ENCODE data around the gene PRAMEF12.
"Not testable (repeated sequence)": the region's sequence is repeated elsewhere in the genome, so short reads cannot be mapped to it uniquely, and the experiment has no call there.

The PRAMEF12 gene

DNA sequence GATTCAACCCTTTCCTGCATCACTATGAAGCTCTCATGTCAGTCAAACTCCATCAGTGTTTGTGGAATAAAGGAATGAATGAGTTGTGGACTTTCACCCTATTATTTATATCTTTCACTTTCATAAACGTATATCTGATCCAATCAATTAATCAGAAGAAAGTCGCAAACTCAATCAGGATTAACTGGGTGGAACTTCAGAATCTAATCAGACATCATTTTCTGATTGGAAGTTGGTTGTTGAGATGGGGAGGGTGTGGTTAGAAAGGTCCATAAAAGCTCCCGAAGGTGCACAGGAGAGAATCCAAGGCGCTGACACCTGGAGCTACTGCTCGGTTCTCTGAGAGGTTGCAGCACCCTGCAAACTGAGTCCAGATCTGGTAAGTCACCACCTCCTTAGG is at the start of gene PRAMEF12:
TSS of gene PRAMEF12 (plus strand) at position 301 of the 400 bp plus-strand sequence. CDS start 1,130 bp downstream, outside the sequence.
- no peak for DNase-seq (ENCODE audit: low read depth)

DNA sequence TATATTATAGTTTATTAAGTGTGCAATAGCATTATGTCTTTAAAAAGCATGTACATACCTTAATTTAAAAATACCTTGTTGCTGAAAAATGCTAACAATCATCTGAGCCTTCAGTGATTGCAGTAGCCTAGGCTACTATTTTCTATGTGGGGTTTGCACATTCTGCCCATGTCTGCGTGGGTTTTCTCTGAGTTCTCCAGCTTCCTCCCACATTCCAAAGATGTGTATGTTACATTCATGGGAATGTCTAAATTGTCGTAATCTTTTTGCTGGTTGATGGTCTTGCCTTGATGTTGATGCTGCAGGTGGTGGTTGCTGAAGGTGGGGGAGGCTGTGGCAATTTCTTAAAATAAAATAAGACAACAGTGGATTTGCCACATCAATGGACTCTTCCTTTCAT is 45.1 kb upstream of the PRAMEF12 start:
- no peak for DNase-seq (ENCODE audit: low read depth)

GRCh38 chr1:12730156-12730555 is 43.4 kb upstream of the PRAMEF12 start:
- DNase-seq (ENCODE audit: low read depth): no peak

- DNase-seq (ENCODE audit: low read depth): not testable (repeated sequence)
These were observed 42.5 kb upstream of the PRAMEF12 start for GRCh38 chr1:12731084-12731483.

DNA sequence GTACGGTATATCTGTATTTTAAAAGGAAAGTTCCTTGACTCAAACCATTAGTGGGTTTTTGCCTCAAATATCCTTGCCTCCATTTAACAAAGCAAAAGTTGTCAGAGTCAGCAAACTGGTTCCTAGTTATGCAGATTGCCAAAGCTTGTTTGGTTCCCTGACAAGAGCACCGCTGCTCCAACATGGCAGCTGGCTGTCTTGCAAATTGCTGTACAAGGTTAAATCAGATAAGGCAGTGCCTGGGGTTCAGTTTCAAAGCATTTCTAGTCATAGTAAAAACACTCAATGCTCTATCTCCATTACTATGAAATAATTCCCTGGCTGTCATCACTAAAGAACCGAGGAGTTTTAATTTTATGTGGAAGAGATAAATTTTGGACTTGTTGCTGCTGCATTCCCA is 38.9 kb upstream of the PRAMEF12 start:
- DNase-seq (ENCODE audit: low read depth): no peak

DNA sequence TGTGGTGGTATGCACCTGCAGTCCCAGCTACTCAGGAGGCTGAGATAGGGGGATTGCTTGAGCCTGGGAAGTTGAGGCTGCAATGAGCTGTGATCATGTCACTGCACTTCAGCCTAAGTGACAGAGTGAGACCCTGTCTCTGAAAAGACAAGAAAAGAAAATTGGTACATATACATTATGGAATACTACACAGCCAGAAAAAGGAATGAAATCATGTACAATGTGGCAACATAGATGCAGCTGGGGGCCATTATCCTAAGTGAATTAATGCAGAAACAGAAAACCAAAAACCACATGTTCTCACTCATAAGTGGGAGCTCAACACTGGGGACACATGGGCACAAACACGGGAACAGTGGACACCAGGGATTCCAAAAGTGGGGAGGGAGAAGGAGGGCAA is 34.6 kb upstream of the PRAMEF12 start:
- no peak for DNase-seq (ENCODE audit: low read depth)

DNA sequence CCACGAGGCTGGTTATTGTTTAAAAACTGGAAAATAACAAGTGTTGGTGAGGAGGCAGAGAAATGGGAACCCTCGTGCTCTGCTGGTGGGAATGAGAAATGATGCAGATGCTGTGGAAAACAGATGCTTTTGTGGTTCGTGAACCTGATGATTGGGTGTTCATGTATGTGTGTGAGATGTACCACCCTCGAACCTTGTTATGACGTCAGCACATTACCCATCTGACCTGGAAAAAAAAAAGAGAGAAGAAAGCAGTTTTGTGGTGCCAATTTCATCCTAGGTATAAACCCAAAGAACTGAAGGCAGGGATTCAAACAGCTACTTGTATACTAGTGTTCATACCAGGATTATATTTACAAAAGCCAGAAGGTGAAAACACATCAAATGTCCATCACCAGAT is 33.9 kb upstream of the PRAMEF12 start:
- DNase-seq (ENCODE audit: low read depth): no peak

- DNase-seq (ENCODE audit: low read depth): no peak
These were observed 31.6 kb upstream of the PRAMEF12 start for GRCh38 chr1:12741946-12742345.

DNA sequence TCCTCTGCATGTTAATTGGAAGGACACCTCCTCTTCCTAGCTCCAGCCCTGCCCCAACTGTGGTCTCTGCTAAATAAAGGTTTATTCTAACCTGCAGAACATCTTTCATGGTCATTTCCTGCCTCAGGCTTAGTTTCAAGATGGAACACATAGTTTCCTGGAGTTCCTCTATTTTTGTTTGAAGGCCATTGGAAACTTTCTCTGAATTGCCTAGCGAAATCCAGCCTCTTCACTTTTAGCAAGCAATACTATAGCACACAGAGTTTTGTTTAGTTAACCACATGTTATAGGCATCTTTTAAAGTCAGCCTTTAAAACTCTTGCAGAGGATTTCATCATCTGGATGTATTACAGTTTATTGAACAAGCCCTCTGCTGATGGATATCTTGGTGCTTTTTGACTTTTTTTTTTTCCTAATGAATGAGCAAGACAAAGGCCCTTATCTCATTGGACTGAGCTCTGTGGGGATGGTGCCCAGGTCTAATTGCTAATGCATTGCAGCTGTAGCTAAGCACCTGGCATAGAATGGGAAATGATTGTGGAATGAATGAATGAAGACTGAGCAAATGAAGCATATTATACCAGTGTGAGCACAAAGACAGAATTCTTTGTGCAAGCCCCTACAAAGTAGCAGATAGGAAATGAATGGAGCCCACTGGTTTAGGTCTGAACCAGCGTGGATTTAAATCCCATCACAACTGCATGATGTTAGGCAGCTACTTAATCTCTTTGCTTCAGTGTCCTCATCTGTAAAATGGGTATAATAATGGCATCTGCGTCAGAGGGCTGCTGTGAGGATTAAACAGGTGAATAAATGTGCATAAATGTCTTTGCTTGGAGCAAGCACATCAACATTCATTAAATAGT is 28.2 kb upstream of the PRAMEF12 start:
- no peak for DNase-seq (ENCODE audit: low read depth)

GRCh38 chr1:12745992-12746323 is 27.6 kb upstream of the PRAMEF12 start, which contains the start of gene CFAP107:
CFAP107 (plus strand) TSS chr1:12746200; CDS start chr1:12746431, 231 bp downstream.
- DNase-seq (ENCODE audit: low read depth): no peak

DNA sequence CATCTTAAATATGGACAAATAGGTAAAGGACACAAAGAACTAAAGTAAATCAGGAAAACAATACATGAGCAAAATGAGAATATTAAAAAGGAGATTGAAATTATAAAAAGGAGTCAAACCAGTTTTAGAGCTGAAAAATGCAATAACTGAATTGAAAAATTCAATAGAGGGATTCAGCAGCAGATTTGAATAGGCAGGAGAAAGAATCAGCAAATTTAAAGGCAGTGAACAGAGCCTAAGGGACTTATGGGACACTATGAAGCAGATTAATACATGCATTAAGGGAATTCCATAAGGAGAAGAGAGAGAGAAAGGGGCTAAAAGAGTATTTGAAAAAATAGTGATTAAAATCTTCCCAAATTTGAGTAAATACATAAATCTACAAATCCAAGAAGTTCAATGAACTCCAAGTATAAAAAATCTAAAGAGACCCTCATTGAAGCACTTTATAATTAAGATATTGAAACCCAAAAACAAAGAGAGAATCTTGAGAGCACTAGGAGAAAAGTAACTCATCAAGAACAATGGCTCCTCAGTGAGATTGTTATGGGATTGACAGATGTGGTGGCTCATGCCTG is 24.7 kb upstream of the PRAMEF12 start:
- DNase-seq (ENCODE audit: low read depth): no peak

- no peak for DNase-seq (ENCODE audit: low read depth)
These were observed 18.8 kb upstream of the PRAMEF12 start for GRCh38 chr1:12754738-12755137.

DNA sequence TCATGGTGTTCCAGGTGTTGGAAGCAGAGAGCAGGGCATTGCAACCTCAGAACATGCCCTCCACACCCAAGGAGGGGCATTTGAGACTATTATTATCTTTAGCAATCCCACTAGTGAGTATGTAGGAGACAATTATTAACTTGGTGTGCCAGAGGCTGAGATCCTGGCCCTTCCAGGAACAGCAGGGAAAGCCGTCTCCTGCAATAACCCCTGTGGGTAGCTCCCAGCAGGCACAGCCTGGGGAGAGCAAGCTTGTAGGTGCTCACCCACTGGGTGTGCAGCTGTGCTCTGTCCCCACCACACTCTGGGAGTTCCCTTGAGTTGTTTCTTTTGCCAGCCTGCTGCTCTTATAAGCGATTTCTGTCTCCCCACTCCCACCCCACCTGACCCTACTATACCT is 17.3 kb upstream of the PRAMEF12 start:
- no peak for DNase-seq (ENCODE audit: low read depth)

- no peak for DNase-seq (ENCODE audit: low read depth)
These were observed 16.6 kb upstream of the PRAMEF12 start for GRCh38 chr1:12756768-12757413.

- DNase-seq (ENCODE audit: low read depth): no peak
These were observed 15.7 kb upstream of the PRAMEF12 start for GRCh38 chr1:12757836-12758235.

DNA sequence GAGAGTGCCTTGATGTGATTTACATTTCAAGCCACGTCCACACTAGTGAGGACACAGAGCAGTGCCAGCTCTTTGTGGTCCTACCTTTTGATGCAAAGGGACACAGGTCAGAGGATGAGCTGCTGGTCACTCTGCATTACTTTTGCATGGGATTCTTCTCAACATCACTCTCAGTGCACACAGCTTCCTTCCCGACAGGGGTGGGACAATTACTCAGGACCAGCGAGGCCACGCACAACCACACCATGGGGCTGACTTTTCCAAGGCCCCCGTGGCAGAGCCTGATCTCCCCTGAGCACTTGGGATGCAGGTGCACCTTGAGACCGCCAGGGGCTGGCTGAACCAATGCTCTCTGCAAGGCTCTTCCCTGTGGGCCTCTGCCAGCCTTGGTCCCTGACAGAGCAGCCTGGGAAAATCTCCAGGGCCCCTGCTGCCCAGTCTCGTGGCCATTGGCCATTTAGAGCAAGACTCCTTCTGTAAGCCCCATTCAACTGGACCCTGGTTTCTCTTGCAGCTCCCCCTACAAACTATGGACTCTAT is 13.2 kb upstream of the PRAMEF12 start:
- no peak for DNase-seq (ENCODE audit: low read depth)

- DNase-seq (ENCODE audit: low read depth): no peak
These were observed 11.8 kb upstream of the PRAMEF12 start for GRCh38 chr1:12761781-12762180.

- DNase-seq (ENCODE audit: low read depth): no peak
These were observed 10.8 kb upstream of the PRAMEF12 start for GRCh38 chr1:12762766-12763165.

DNA sequence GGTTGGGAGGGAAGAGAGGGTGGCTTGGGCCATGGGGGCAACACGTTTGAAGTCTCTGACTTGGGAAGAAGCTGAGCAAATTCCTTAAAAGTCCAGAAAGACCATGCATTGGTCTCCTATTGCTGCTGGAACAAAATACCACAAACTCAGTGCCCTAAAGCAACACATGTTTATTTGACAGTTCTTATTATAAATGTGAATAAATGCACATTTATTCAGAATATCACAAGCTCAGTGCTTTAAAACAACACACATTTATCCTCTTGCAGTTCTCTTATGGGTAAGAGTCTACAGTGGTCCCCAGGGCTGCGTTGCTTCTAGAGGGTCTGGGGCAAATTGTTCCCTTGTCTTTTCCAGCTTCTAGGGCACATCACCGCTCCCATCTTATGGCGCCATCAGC is 10.1 kb upstream of the PRAMEF12 start:
- no peak for DNase-seq (ENCODE audit: low read depth)

GRCh38 chr1:12764016-12764415 is 9.5 kb upstream of the PRAMEF12 start:
- no peak for DNase-seq (ENCODE audit: low read depth)

GRCh38 chr1:12769031-12769430 is 4.5 kb upstream of the PRAMEF12 start:
- DNase-seq (ENCODE audit: low read depth): no peak

DNA sequence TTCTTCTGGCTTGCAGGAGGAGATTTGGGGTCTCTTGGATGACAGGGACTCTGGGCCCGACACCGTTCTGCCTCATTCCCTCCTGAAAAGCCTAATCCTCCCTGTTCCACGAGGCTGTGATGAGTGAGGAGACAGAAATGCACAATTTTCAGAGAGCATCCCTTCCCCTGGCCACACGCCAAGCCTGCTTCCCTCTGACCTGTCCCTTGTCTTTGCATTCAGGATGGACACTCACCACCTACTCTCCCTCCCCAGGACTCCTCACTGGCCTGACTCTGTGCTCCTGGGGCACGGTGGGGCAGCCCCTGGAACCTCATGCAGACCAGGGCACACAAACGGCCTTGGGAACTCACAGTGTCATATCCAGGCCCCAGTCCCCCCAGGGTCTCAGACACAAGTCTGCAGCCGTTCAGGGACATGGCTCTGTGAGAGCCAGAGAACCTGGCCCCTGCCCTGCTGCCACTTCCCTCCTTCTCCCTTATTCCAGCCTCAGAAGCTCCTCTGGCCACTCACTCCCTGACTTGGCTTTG is 3.5 kb upstream of the PRAMEF12 start:
- DNase-seq (ENCODE audit: low read depth): no peak

GRCh38 chr1:12770620-12771019 is 2.9 kb upstream of the PRAMEF12 start:
- DNase-seq (ENCODE audit: low read depth): no peak
